Neuronal stem cell (in vitro differentiated cells): Measurements from ENCODE around the gene PTPN12.

ENCODE experiments used
- DNase-seq: peaks from one replicate; pipeline ENCODE4 v3.0.0-alpha.2; 2013; ENCODE audit warnings: low spot score
- H2AFZ ChIP-seq: one replicate; pipeline ENCODE4 v1.6.1; 2013; ENCODE audit warnings: mild to moderate bottlenecking, low read length, inconsistent platforms
- H2AK5ac ChIP-seq: 2 replicates; pipeline ENCODE4 v1.6.1; 2013; ENCODE audit warnings: low read depth, mild to moderate bottlenecking, inconsistent platforms, low read length, moderate library complexity, mixed read lengths
- H2BK120ac ChIP-seq: 2 replicates; pipeline ENCODE4 v1.6.1; 2013; ENCODE audit warnings: low read depth, mild to moderate bottlenecking, inconsistent platforms, low read length, moderate library complexity, mixed read lengths
- H2BK12ac ChIP-seq: one replicate; pipeline ENCODE4 v1.6.1; 2013; ENCODE audit warnings: low read length, inconsistent platforms
- H2BK15ac ChIP-seq: 2 replicates; pipeline ENCODE4 v1.6.1; 2013; ENCODE audit warnings: mild to moderate bottlenecking, low read length, inconsistent platforms, mixed read lengths
- H2BK5ac ChIP-seq: one replicate; pipeline ENCODE4 v1.6.1; 2013; ENCODE audit warnings: inconsistent platforms, mild to moderate bottlenecking, low read length, moderate library complexity
- H3K14ac ChIP-seq: one replicate; pipeline ENCODE4 v1.6.1; 2013; ENCODE audit warnings: low read length, inconsistent platforms
- H3K18ac ChIP-seq: 2 replicates; pipeline ENCODE4 v1.6.1; 2013; ENCODE audit warnings: low read length, inconsistent platforms
- H3K23ac ChIP-seq: 2 replicates; pipeline ENCODE4 v1.6.1; 2013; ENCODE audit warnings: low read depth, mild to moderate bottlenecking, mixed read lengths, low read length, inconsistent platforms; ENCODE audit not compliant: poor library complexity
- H3K27ac ChIP-seq: replicated peaks from 3 replicates; pipeline ENCODE4 v1.5.1; 2013; ENCODE audit warnings: low read length, inconsistent platforms
- H3K27me3 ChIP-seq, 3 experiments: 2 replicates each; pipeline ENCODE4 v1.6.1; 2013; ENCODE audit warnings: low read length in 3 of 3, mild to moderate bottlenecking in 2 of 3, inconsistent platforms in 1 of 3, low read depth in 1 of 3, mixed read lengths in 1 of 3, moderate library complexity in 1 of 3; ENCODE audit not compliant: control insufficient read depth in 3 of 3, insufficient read depth in 3 of 3
- H3K36me3 ChIP-seq, 2 donors: replicated peaks in 1 of 2; 2 replicates each; pipeline ENCODE4 v1.6.1; 2013; ENCODE audit warnings: low read length in 2 of 2; ENCODE audit not compliant: control insufficient read depth in 2 of 2, insufficient read depth in 2 of 2
- H3K4ac ChIP-seq: 2 replicates; pipeline ENCODE4 v1.6.1; 2013; ENCODE audit warnings: inconsistent platforms, mild to moderate bottlenecking, low read length, moderate library complexity
- H3K4me1 ChIP-seq, 2 donors: 1 replicate in 1 of 2; 2 replicates in 1 of 2; pipeline ENCODE4 v1.6.1; 2013; ENCODE audit warnings: low read length in 2 of 2, low read depth in 1 of 2; ENCODE audit not compliant: control insufficient read depth in 2 of 2, insufficient read depth in 1 of 2
- H3K4me2 ChIP-seq: one replicate; pipeline ENCODE4 v1.6.1; 2013; ENCODE audit warnings: mild to moderate bottlenecking, low read length, inconsistent platforms; ENCODE audit not compliant: insufficient read depth, poor library complexity, severe bottlenecking
- H3K4me3 ChIP-seq, 2 donors: 2 replicates each; pipeline ENCODE4 v1.5.1; 2013; ENCODE audit warnings: low read length in 2 of 2, mild to moderate bottlenecking in 2 of 2, inconsistent platforms in 1 of 2, moderate library complexity in 1 of 2
- H3K79me1 ChIP-seq: one replicate; pipeline ENCODE4 v1.6.1; 2013; ENCODE audit warnings: low read depth, mild to moderate bottlenecking, inconsistent platforms, low read length, moderate library complexity
- H3K9ac ChIP-seq: one replicate; pipeline ENCODE4 v1.6.1; 2013; ENCODE audit warnings: mild to moderate bottlenecking, low read depth, low read length, inconsistent platforms; ENCODE audit not compliant: poor library complexity
- H3K9me3 ChIP-seq, 2 donors: replicated peaks in 1 of 2; 2 replicates each; pipeline versions ENCODE3 to v1.6.1; 2013; ENCODE audit warnings: low read length in 2 of 2, mild to moderate bottlenecking in 2 of 2, inconsistent platforms in 1 of 2, low read depth in 1 of 2, mixed read lengths in 1 of 2, moderate library complexity in 1 of 2; ENCODE audit not compliant: control insufficient read depth in 2 of 2, insufficient read depth in 1 of 2
- H4K8ac ChIP-seq: one replicate; pipeline ENCODE4 v1.6.1; 2013; ENCODE audit warnings: low read depth, mild to moderate bottlenecking, inconsistent platforms, low read length, moderate library complexity
- H4K91ac ChIP-seq: one replicate; pipeline ENCODE4 v1.6.1; 2013; ENCODE audit warnings: low read length, low read depth, mild to moderate bottlenecking, inconsistent platforms; ENCODE audit not compliant: poor library complexity
- WGBS, 2 donors: extraction: QIAGEN DNeasy Blood & Tissue Kit; methylation state at CpG; one replicate each; pipeline ENCODE4 v1.1.7; 2013; ENCODE audit warnings: missing lambda C conversion rate in 2 of 2, mixed read lengths in 1 of 2; ENCODE audit not compliant: insufficient read length in 2 of 2, insufficient replicate concordance in 1 of 2; ENCODE audit errors: extremely low coverage in 2 of 2; 5-methylcytosine and 5-hydroxymethylcytosine counted together

PTPN12 gene

GRCh38 chr7:77684030-77684429 lies 146.9 kb downstream of the PTPN12 start:
- Histone ChIP-seq H3K9ac (no peak overlapping the region), H3K79me1 (no peaks in the 10 kb centered on the region), H3K14ac (no peak overlapping the region), H2BK5ac (no peak overlapping the region), H3K27ac (no peak overlapping the region), H2AFZ (no peak overlapping the region), H3K4me3 (no peak overlapping the region), H3K36me3 (peaks cover 8 to 71% of the 10 kb centered on the region in 2 donors), H3K4ac (no peak overlapping the region), H2AK5ac (no peak overlapping the region), H3K9me3 (no peaks in the 10 kb centered on the region), H3K27me3 (no peaks in the 10 kb centered on the region), H4K91ac (no peak overlapping the region), H3K23ac (no peak overlapping the region), H2BK15ac (no peak overlapping the region), H2BK120ac (no peak overlapping the region), H2BK12ac (no peak overlapping the region), H3K18ac (no peak overlapping the region), H3K4me1 (peaks cover 4 to 6% of the 10 kb centered on the region in 2 donors), H4K8ac (no peak overlapping the region), H3K4me2 (no peak overlapping the region)
- DNase-seq: no peak
- no CpG with 5 or more reads among the region's 9 CpGs for WGBS, 2 donors

- H3K4ac ChIP-seq: no peak overlapping the region
- H3K79me1 ChIP-seq: no peaks in the 10 kb centered on the region
- H3K14ac ChIP-seq: no peak overlapping the region
- H3K36me3 ChIP-seq: peaks cover 8 to 74% of the 10 kb centered on the region in 2 donors
- no peak for DNase-seq
- no peaks in the 10 kb centered on the region for H3K27me3 ChIP-seq
- H3K4me3 ChIP-seq: no peak overlapping the region
- no peak overlapping the region for H2AK5ac ChIP-seq
- no CpG with 5 or more reads among the region's 5 CpGs for WGBS, 2 donors
- no peak overlapping the region for H3K23ac ChIP-seq
- peaks cover 4 to 6% of the 10 kb centered on the region in 2 donors for H3K4me1 ChIP-seq
- no peak overlapping the region for H2BK12ac ChIP-seq
- H2BK5ac ChIP-seq: no peak overlapping the region
- no peak overlapping the region for H2AFZ ChIP-seq
- H3K9ac ChIP-seq: no peak overlapping the region
- no peak overlapping the region for H4K91ac ChIP-seq
- no peak overlapping the region for H2BK15ac ChIP-seq
- no peak overlapping the region for H3K4me2 ChIP-seq
- no peaks in the 10 kb centered on the region for H3K9me3 ChIP-seq
- H4K8ac ChIP-seq: no peak overlapping the region
- no peak overlapping the region for H3K18ac ChIP-seq
- no peak overlapping the region for H2BK120ac ChIP-seq
- no peak overlapping the region for H3K27ac ChIP-seq
These were observed 148.1 kb downstream of the PTPN12 start for GRCh38 chr7:77685233-77685632.

- Histone ChIP-seq H2AFZ (no peak overlapping the region), H3K4me2 (no peak overlapping the region), H3K36me3 (peaks cover 8 to 70% of the 10 kb centered on the region in 2 donors), H3K4me1 (peaks cover 4 to 6% of the 10 kb centered on the region in 2 donors), H4K8ac (no peak overlapping the region), H2BK5ac (no peak overlapping the region), H2AK5ac (no peak overlapping the region), H3K4ac (no peak overlapping the region), H3K18ac (no peak overlapping the region), H3K9me3 (no peaks in the 10 kb centered on the region), H3K23ac (no peak overlapping the region), H3K27me3 (no peaks in the 10 kb centered on the region), H3K9ac (no peak overlapping the region), H2BK120ac (no peak overlapping the region), H3K27ac (no peak overlapping the region), H3K4me3 (no peak overlapping the region), H2BK12ac (no peak overlapping the region), H4K91ac (no peak overlapping the region), H3K79me1 (no peaks in the 10 kb centered on the region), H2BK15ac (no peak overlapping the region), H3K14ac (no peak overlapping the region)
- no peak for DNase-seq
- WGBS, 2 donors: no CpG with 5 or more reads among the region's 1 CpG
These were observed 150.1 kb downstream of the PTPN12 start for GRCh38 chr7:77687100-77687746.

GRCh38 chr7:77687747-77688144 lies 150.7 kb downstream of the PTPN12 start:
- H2BK12ac ChIP-seq: no peak overlapping the region
- H3K14ac ChIP-seq: no peak overlapping the region

More at GRCh38 chr7:77687747-77688144, 150.7 kb downstream of the PTPN12 start:
- Histone ChIP-seq H3K4ac (no peak overlapping the region), H3K4me2 (no peak overlapping the region), H3K18ac (no peak overlapping the region), H3K9me3 (no peaks in the 10 kb centered on the region), H3K4me1 (peaks cover 4 to 6% of the 10 kb centered on the region in 2 donors), H3K27me3 (no peaks in the 10 kb centered on the region), H2AFZ (no peak overlapping the region), H2BK120ac (no peak overlapping the region), H2BK5ac (no peak overlapping the region), H3K27ac (no peak overlapping the region), H4K8ac (no peak overlapping the region), H3K36me3 (peaks cover 6 to 67% of the 10 kb centered on the region in 2 donors), H3K4me3 (no peak overlapping the region), H2BK15ac (no peak overlapping the region), H2AK5ac (no peak overlapping the region), H3K9ac (no peak overlapping the region), H3K23ac (no peak overlapping the region), H3K79me1 (no peaks in the 10 kb centered on the region), H4K91ac (no peak overlapping the region)
- no CpG with 5 or more reads among the region's 1 CpG for WGBS, 2 donors
- DNase-seq: no peak
